GM23338 (cell line): ENCODE results near the gene PPAN.

Experiments used
- CREB1 ChIP-seq: fragments of 250-450 bp; sonication (Bioruptor Pico); IDR thresholded peaks from 2 replicates; pipeline ENCODE4 v1.5.0; 2020; ENCODE audit warnings: low read depth, mild to moderate bottlenecking, moderate library complexity
- EZH2 ChIP-seq: fragments of 200-600 bp; sonication (generic); IDR thresholded peaks from one replicate; pipeline ENCODE4 v1.8.0; 2017; ENCODE audit warnings: antibody characterized with exemption, mild to moderate bottlenecking, low read depth; ENCODE audit not compliant: unreplicated experiment
- EZH2phosphoT487 ChIP-seq: fragments of 200-600 bp; sonication (generic); IDR thresholded peaks from one replicate; pipeline ENCODE4 v1.8.1; 2018; ENCODE audit warnings: antibody characterized with exemption; ENCODE audit not compliant: unreplicated experiment
- JUNB ChIP-seq: IDR thresholded peaks from one replicate; pipeline ENCODE4 v1.6.1; 2016; ENCODE audit warnings: antibody characterized with exemption; ENCODE audit not compliant: unreplicated experiment
- NANOG ChIP-seq: IDR thresholded peaks from 2 replicates; pipeline ENCODE4 v1.6.1; 2016; ENCODE audit warnings: antibody characterized with exemption, borderline replicate concordance
- POLR2AphosphoS5 ChIP-seq: IDR thresholded peaks from 2 replicates; pipeline ENCODE4 v1.6.1; 2016; ENCODE audit warnings: antibody characterized with exemption, low read depth
- STAT1 ChIP-seq: IDR thresholded peaks from one replicate; pipeline ENCODE4 v1.6.1; 2016; ENCODE audit warnings: antibody characterized with exemption; ENCODE audit not compliant: unreplicated experiment
- ZNF114 ChIP-seq: fragments of 250-450 bp; sonication (Bioruptor Pico); IDR thresholded peaks from 2 replicates; pipeline ENCODE4 v1.5.0; 2020; ENCODE audit warnings: mild to moderate bottlenecking, moderate library complexity
- ZNF331 ChIP-seq: fragments of 250-450 bp; sonication (Bioruptor Pico); IDR thresholded peaks from 2 replicates; pipeline ENCODE4 v1.5.0; 2020; ENCODE audit warnings: low read depth, mild to moderate bottlenecking, moderate library complexity
- TF ChIP-seq, protein P1 (sequence below), 2 experiments: fragments of 200-600 bp in 1 of 2; sonication (generic) in 1 of 2; conservative IDR thresholded peaks; 2 replicates each; pipeline versions ENCODE4 v1.5.1 to v1.6.1; 2016 to 2017; ENCODE audit warnings: antibody characterized with exemption in 2 of 2, low read depth in 2 of 2, mild to moderate bottlenecking in 2 of 2, moderate library complexity in 1 of 2
- TF ChIP-seq, protein P2 (sequence below): fragments of 250-450 bp; sonication (Bioruptor Pico); IDR thresholded peaks from 2 replicates; pipeline ENCODE4 v1.5.0; 2020; ENCODE audit warnings: mild to moderate bottlenecking, moderate library complexity

DNA sequence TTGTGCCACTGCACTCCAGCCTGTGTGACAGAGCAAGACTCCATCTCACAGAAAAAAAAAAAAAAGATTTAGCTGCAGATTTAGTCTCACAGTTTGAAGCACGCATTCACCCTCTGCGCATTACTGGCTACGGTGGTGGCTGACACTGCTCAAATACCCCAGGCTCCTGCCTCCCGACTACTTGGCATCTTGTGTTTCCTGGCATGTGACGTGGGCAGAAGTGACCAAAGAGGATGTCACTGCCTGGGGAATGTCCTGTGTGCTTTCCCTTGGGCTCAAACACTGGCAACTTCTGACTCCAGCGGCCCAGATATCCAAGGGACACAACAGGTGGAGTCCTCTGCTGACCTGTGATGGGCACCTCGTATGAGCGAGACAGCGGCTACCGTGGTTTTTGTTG lies 38.2 kb downstream of the PPAN start:
- no peak for TF ChIP-seq JUNB
- TF ChIP-seq, protein P1, sequence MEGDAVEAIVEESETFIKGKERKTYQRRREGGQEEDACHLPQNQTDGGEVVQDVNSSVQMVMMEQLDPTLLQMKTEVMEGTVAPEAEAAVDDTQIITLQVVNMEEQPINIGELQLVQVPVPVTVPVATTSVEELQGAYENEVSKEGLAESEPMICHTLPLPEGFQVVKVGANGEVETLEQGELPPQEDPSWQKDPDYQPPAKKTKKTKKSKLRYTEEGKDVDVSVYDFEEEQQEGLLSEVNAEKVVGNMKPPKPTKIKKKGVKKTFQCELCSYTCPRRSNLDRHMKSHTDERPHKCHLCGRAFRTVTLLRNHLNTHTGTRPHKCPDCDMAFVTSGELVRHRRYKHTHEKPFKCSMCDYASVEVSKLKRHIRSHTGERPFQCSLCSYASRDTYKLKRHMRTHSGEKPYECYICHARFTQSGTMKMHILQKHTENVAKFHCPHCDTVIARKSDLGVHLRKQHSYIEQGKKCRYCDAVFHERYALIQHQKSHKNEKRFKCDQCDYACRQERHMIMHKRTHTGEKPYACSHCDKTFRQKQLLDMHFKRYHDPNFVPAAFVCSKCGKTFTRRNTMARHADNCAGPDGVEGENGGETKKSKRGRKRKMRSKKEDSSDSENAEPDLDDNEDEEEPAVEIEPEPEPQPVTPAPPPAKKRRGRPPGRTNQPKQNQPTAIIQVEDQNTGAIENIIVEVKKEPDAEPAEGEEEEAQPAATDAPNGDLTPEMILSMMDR (conservative IDR thresholded peaks at IDR 0.05; ENCODE audit: low read depth in 2 of 2), result no peak
- no peak for TF ChIP-seq CREB1 (CRISPR knock-in tag)
- no peak for TF ChIP-seq EZH2phosphoT487
- no peak for TF ChIP-seq ZNF114 (CRISPR knock-in tag)
- no peak for TF ChIP-seq STAT1
- TF ChIP-seq EZH2, result no peak
- TF ChIP-seq, protein P2, sequence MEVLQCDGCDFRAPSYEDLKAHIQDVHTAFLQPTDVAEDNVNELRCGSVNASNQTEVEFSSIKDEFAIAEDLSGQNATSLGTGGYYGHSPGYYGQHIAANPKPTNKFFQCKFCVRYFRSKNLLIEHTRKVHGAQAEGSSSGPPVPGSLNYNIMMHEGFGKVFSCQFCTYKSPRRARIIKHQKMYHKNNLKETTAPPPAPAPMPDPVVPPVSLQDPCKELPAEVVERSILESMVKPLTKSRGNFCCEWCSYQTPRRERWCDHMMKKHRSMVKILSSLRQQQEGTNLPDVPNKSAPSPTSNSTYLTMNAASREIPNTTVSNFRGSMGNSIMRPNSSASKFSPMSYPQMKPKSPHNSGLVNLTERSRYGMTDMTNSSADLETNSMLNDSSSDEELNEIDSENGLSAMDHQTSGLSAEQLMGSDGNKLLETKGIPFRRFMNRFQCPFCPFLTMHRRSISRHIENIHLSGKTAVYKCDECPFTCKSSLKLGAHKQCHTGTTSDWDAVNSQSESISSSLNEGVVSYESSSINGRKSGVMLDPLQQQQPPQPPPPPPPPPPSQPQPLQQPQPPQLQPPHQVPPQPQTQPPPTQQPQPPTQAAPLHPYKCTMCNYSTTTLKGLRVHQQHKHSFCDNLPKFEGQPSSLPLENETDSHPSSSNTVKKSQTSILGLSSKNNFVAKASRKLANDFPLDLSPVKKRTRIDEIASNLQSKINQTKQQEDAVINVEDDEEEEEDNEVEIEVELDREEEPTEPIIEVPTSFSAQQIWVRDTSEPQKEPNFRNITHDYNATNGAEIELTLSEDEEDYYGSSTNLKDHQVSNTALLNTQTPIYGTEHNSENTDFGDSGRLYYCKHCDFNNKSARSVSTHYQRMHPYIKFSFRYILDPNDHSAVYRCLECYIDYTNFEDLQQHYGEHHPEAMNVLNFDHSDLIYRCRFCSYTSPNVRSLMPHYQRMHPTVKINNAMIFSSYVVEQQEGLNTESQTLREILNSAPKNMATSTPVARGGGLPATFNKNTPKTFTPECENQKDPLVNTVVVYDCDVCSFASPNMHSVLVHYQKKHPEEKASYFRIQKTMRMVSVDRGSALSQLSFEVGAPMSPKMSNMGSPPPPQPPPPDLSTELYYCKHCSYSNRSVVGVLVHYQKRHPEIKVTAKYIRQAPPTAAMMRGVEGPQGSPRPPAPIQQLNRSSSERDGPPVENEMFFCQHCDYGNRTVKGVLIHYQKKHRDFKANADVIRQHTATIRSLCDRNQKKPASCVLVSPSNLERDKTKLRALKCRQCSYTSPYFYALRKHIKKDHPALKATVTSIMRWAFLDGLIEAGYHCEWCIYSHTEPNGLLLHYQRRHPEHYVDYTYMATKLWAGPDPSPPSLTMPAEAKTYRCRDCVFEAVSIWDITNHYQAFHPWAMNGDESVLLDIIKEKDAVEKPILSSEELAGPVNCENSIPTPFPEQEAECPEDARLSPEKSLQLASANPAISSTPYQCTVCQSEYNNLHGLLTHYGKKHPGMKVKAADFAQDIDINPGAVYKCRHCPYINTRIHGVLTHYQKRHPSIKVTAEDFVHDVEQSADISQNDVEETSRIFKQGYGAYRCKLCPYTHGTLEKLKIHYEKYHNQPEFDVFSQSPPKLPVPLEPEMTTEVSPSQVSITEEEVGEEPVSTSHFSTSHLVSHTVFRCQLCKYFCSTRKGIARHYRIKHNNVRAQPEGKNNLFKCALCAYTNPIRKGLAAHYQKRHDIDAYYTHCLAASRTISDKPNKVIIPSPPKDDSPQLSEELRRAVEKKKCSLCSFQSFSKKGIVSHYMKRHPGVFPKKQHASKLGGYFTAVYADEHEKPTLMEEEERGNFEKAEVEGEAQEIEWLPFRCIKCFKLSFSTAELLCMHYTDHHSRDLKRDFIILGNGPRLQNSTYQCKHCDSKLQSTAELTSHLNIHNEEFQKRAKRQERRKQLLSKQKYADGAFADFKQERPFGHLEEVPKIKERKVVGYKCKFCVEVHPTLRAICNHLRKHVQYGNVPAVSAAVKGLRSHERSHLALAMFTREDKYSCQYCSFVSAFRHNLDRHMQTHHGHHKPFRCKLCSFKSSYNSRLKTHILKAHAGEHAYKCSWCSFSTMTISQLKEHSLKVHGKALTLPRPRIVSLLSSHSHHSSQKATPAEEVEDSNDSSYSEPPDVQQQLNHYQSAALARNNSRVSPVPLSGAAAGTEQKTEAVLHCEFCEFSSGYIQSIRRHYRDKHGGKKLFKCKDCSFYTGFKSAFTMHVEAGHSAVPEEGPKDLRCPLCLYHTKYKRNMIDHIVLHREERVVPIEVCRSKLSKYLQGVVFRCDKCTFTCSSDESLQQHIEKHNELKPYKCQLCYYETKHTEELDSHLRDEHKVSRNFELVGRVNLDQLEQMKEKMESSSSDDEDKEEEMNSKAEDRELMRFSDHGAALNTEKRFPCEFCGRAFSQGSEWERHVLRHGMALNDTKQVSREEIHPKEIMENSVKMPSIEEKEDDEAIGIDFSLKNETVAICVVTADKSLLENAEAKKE, result no peak
- TF ChIP-seq POLR2AphosphoS5, result no peak
- TF ChIP-seq NANOG, result no peak
- no peak for TF ChIP-seq ZNF331 (CRISPR knock-in tag)
